NCI-H2081 treated with DMSO at 0.1 percent for 48 hours (cell line): ENCODE results near the gene SMAD7.

Experiments used
- DNase-seq: peaks from one replicate; lab custom pipeline; 2025; lab: John Stamatoyannopoulos, UW

The SMAD7 gene

GRCh38 chr18:48986851-48987761 lies 36.3 kb upstream of the SMAD7 start:
- no peak for DNase-seq

DNA sequence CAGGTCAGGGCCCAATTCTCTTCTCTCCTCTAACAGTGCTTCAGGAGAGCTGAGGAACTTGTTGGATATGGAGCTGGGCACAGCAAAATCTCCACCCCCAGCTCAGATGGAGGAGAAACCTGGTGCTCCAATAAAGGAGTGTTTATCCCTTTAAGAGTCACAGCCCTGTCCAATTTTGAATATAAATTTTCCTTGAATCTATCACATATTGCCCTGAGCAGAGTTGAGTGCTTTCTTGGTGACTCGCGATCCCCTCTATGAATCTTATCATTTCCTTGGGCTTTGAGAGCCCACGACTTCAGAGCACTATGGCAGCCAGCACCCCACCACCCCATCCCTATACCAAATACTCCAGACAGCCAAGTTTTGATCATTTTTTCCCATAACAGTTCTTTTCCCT lies 34.4 kb upstream of the SMAD7 start:
- DNase-seq, result no peak

GRCh38 chr18:48983793-48984437 lies 33.1 kb upstream of the SMAD7 start:
- DNase-seq, result no peak

DNA sequence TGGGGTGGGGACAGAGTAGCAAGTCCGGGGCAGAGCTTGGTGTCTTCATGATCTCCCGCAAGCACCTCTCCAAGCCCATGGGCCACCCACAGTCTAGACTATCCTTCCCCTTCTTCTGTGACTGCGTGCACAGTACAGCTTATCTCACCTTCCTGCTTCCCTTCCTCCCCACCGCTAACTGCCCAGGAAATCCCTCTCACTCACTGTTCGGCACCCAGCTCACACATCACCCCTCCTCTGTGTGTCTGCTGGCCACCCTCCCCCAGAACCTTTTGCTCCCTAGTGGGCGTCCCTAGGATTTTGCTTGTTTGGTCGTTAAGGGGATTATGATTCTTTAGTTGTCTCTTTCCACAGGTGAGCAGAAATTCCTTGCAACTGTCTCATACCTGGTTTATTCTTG lies 31.5 kb upstream of the SMAD7 start:
- no peak for DNase-seq

- no peak for DNase-seq
These were observed 29.5 kb upstream of the SMAD7 start for GRCh38 chr18:48979944-48980890.

DNA sequence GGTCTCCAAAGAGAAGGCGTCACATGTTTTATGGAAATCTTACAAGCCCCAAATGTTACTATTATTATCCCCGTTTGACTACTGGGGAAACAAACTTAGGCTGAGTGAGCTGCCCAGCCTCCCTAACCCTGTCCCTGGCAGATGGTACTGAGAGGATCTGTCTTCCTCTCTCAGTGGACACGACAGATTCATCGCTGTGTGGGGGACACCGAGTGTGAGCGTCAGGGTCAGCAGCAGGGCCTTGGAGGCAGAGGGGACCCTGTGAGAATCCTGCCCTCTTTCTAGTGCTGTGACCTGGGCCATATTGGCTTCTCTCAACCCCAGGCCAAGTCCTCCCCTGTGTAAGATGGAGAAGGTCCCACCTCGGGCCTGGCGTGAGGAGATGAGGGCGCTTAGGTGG lies 27.1 kb upstream of the SMAD7 start:
- DNase-seq, result no peak

DNA sequence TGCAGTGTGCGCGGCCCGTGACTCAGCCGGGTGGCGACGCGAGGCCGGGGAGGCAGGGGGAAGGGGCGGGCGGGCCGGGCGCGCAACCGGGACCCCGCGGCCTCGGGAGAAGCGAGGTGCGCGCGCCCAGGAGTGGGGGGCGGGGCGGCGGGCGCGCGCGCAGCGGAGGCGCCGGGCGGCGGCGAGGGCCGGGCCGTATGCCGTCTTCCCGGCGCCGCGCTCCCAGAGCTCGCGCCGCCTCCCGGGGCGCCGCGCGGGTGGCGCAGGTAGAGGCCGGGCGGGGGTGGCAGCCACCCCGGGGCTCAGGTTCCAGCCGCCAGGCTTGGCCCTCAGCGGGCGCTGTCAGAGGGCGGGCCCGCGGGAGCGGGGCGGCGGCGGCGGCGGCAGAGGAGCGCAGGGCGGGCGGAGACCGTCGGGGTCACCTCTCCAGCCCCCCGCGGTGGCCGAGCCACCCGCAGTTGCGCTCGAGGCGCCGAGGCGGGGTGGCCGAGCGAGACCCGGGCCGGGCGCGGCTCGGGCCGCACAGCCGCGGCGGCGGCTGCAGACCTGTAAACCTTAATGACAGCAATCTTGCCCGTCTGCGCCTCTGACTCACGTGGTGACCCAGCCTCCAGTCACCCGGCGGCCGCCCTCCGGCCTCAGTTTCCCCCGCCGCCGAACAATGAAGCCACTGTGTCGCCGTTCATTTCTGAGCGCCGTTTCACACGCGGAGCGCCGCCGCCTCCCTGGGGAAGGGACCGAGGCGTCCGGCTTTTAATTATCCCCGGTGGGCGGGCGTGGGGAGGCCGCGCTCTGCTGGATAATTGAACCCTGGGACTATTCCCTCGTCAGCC lies 25.3 kb upstream of the SMAD7 start:
- no peak for DNase-seq

DNA sequence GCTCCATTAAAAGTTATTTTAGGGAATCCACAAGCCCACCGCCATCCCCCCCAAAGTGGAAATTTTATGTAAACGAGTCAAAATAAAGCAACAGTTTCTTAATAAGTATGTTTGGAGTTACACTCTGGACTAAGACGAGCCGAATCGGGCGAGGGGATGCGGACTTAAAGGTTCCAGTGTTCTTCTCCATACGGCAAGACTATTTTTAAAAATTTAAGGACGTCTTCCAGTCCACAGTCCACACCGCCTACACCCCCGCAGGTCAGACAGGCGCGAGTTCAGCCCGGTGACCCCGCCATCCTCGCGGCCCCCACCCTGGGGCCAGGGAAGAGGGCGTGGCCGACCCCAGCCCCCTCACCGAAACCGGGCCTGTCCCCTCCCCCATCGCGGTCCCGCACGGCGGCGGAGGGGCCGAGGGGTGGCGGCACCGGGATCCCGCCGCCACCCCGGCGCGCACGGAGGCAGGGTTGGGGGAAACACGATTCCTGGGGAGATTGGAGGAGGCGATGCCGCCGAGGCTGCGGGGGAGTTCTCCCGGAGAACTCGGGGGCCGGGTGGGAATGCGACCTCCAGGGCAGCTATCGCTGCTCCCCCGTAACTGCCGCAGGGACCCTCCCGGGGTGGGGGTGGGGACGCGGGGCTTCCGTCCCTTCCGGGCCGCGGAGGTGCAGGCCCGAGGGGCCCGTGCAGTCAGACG lies 24.5 kb upstream of the SMAD7 start:
- DNase-seq, result no peak

- DNase-seq, result no peak
These were observed 23.7 kb upstream of the SMAD7 start for GRCh38 chr18:48974304-48975119.

DNA sequence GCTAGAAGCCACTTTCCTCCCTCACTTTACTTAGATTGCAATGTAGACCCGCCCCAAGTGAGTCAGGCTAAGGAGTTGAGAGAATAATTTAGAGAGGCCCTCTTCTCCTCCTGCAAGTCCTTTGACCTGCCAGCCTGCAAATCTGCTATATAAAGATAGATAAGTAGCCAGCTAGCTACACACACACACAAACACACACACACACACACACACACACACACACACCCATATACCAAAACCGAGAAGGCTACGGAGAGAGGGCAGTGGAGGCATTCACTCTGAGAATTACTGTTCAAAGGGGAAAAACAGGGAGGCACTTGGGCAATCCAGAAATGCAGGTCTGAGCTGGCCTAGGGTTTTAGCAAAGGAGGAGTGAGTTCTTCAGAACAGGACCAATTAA lies 23.0 kb upstream of the SMAD7 start:
- no peak for DNase-seq

DNA sequence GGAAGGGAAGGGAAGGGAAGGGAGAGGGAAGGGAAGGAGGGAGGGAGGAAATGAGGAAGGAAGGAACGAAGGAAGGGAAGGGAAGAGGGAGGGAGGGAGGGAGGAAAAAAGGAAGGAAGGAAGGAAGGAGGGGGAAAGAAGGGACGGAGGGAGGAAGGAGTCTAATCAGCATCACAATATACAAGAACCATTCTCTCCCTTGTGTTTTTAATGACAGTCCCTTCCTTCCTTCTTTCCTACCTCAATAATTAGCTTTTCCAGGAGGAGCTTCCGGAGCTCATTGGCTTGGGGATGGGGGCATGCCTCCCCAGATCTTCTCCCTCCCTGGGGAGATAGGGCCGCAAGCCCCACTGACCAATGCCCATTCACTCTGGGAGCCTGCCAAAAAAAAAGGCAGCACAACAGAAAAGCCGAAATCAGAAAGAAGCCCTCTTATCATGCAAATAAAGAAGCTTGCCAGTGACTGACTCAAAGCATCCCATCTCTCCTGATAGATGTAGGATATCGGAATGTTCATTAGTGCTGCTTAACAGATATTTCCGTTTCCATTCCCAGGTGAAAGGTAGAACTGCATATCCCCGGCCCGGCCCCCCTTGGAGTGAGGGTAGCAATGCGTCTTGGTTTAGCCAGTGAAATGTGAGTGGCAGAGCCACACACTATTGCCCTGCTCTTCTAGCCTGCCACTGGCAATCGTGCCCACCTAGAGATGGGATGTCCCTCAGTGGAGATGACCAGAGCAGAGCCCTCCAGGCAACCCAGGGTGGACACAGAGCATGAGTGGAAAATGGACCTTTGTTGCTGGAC lies 17.8 kb upstream of the SMAD7 start:
- no peak for DNase-seq

DNA sequence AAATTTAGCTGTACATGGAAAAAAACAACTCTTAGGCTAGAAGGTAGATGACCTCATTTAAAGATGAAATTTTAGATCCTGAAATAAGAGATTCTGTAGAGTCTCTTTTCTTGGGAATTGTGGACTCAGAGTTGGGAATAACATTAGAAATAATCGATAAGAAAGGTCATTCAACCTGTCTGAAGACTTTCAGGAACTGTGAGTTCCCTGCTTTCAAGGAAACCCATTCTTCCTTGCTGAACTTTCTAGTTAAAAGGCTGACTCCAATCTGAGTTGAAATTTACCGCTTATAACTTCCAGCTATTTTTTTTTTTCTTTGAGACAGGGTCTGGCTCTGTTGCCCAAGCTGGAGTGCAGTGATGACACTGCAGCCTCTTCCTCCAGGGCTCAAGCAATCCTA lies 16.8 kb upstream of the SMAD7 start:
- DNase-seq, result no peak

DNA sequence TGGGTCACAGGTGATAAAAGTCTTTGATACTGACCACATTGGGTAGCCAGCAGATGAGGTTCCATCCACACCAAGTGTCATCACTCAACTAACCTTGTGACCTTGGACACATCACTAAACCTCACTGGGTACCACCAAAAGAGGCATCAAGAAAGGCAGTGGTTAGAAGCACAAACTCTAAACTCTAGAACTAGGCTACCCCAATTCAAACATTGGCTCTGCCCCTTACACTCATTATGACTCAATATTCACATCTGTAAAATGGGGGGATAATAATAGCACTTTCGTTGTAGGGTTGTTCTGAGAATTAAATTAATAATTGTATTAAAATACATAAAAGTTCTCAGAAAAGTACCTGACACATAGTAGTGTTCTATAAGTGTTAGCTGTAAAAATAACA lies 15.8 kb upstream of the SMAD7 start:
- no peak for DNase-seq

DNA sequence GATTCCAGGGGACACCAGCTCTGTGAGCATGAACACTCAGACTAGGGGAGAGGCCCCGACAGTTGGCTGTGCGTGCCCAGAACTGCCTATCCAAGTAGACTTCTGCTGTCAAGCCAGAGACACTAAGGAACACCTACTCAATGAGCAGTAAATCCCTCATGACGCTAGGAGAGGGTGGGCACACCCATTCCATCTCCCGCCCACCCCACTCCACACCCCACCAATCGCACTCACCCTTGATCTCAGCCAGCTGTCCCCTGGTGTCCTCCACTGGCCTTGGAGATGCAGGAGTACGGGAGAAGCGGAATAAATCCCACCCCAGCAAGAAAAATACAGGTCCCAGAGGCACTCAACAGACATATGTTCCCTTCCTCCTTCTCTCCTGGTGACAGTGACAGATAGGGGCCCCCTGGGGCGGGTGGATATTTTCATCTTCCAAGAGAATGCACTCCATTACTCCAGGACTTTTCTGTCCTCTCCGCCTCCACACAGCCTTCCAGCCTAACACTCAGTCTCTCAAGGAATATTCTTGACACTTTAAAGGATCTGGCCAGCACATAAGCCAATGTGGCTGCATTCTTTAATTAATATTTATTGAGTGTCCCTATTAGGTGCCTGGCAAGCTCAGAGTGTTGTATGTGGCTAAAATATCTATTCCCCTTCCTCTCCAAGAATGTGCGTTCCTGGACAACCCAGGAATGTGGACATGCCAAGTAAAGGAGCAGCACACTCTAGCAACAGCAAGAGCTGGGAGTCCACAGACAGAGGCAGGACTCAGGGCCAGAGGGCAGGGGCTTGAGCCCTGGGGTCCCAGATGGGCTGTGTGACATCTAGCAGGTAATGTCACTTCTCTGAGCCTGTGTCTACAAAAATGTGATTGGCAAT lies 13.1 kb upstream of the SMAD7 start:
- no peak for DNase-seq

GRCh38 chr18:48962994-48963561 lies 12.3 kb upstream of the SMAD7 start:
- DNase-seq, result no peak

DNA sequence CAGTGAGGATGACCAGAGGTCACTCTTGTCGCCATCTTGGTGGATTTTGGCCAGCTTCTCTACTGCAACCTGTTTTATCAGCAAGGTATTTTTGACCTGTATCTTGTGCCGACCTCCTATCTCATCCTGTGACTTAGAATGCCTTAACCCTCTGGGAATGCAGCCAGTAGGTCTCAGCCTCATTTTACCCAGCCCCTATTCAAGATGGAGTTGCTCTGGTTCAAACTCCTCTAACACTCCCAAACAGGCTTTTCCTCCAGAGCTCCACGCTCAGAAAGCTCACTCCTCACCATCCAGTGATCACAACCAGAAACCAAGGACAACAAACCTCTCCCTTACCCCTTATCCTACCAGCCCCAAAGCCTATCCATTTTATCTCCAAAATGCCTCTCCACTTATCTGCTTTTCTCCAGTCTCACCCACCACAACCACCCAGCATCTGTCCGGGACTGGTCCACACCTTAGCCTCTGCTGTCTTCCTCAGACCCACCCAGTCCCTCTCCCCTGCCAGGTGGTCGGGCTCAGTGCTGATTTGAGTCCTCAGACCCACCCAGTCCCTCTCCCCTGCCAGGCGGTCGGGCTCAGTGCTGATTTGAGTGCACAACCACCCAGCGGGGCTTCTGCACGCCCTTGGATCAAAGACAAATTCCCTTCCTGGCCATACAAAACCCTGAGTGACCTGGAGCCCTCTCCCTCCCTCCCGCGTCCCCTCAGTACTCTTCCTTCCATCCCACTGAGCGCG lies 11.7 kb upstream of the SMAD7 start:
- DNase-seq, result no peak

GRCh38 chr18:48961547-48961946 lies 10.8 kb upstream of the SMAD7 start:
- no peak for DNase-seq
